GOT3 (cell line): ENCODE results near the gene SLC12A2.

Source experiments
- DNase-seq: peaks from one replicate; lab custom pipeline; 2025; ENCODE audit warnings: mixed read lengths; lab: John Stamatoyannopoulos, UW

SLC12A2 gene

GRCh38 chr5:128169401-128170017 lies 85.9 kb downstream of the SLC12A2 start:
- DNase-seq, result no peak

- DNase-seq, result no peak
Observed at GRCh38 chr5:128172102-128172501, 88.5 kb downstream of the SLC12A2 start.

GRCh38 chr5:128174951-128175350 lies 91.4 kb downstream of the SLC12A2 start:
- DNase-seq, result no peak

- DNase-seq, result no peak
Observed at GRCh38 chr5:128192368-128192767, 108.8 kb downstream of the SLC12A2 start.

- no peak for DNase-seq
Observed at GRCh38 chr5:128193665-128194390, 110.3 kb downstream of the SLC12A2 start.

- DNase-seq, result no peak
Observed at GRCh38 chr5:128195316-128195715, 111.8 kb downstream of the SLC12A2 start.

- no peak for DNase-seq
Observed at GRCh38 chr5:128196080-128196479, 112.5 kb downstream of the SLC12A2 start.

GRCh38 chr5:128196791-128197190 lies 113.2 kb downstream of the SLC12A2 start:
- no peak for DNase-seq

GRCh38 chr5:128197896-128198522 lies 114.4 kb downstream of the SLC12A2 start:
- DNase-seq, result no peak

GRCh38 chr5:128199104-128199503 lies 115.5 kb downstream of the SLC12A2 start:
- DNase-seq, result no peak

- DNase-seq, result no peak
Observed at GRCh38 chr5:128199611-128200010, 116.0 kb downstream of the SLC12A2 start.

GRCh38 chr5:128201065-128201926 lies 117.7 kb downstream of the SLC12A2 start:
- DNase-seq, result peak; percentile 45

GRCh38 chr5:128202320-128202719 lies 118.8 kb downstream of the SLC12A2 start:
- DNase-seq, result no peak

GRCh38 chr5:128208436-128208835 lies 124.9 kb downstream of the SLC12A2 start:
- DNase-seq, result no peak

GRCh38 chr5:128212191-128212806 lies 128.7 kb downstream of the SLC12A2 start:
- no peak for DNase-seq

- DNase-seq, result no peak
Observed at GRCh38 chr5:128213340-128213739, 129.8 kb downstream of the SLC12A2 start.

- DNase-seq, result no peak
Observed at GRCh38 chr5:128213833-128214232, 130.3 kb downstream of the SLC12A2 start.

- no peak for DNase-seq
Observed at GRCh38 chr5:128216285-128216684, 132.7 kb downstream of the SLC12A2 start.

- peak; percentile 77 for DNase-seq
Observed at GRCh38 chr5:128216860-128217531, 133.4 kb downstream of the SLC12A2 start.

- no peak for DNase-seq
Observed at GRCh38 chr5:128220841-128221240, 137.3 kb downstream of the SLC12A2 start.

- no peak for DNase-seq
Observed at GRCh38 chr5:128224336-128224735, 140.8 kb downstream of the SLC12A2 start.
